Left lung (tissue), 14 donors: ENCODE measurements around the gene EFTUD2. TPM values are rescaled to one million over a fixed set of nuclear protein-coding genes. Genes with fewer than 3 reads are reported as not detected.
"Not testable (repeated sequence)": the region's sequence is repeated elsewhere in the genome, so short reads cannot be mapped to it uniquely, and the experiment has no call there.

ENCODE experiments used
- ATAC-seq: fragments of 200-7000 bp; cut with Tn5 transposase; one replicate; pipeline ENCODE4 v1.9.1; 2020; ENCODE audit warnings: moderate library complexity
- DNase-seq, 4 donors: peaks; one replicate each; pipeline ENCODE4 v3.0.0-alpha.2; 2013 to 2020
- H3K27ac ChIP-seq, 2 donors: fragments of 200-600 bp; sonication (generic) in 1 of 2; one replicate each; pipeline versions ENCODE4 v1.5.0 to v1.8.0; 2020 to 2021
- H3K27me3 ChIP-seq, 2 donors: fragments of 200-600 bp; sonication (generic) in 1 of 2; one replicate each; pipeline versions ENCODE4 v1.5.0 to v1.8.0; 2020 to 2021
- H3K36me3 ChIP-seq, 2 donors: fragments of 200-600 bp; sonication (generic) in 1 of 2; one replicate each; pipeline versions ENCODE4 v1.5.0 to v1.8.0; 2020 to 2021
- H3K4me1 ChIP-seq, 2 donors: fragments of 200-600 bp; one replicate each; pipeline ENCODE4 v1.8.0; 2021
- H3K4me3 ChIP-seq, 2 donors: fragments of 200-600 bp; sonication (generic) in 1 of 2; one replicate each; pipeline versions ENCODE4 v1.5.0 to v1.8.0; 2020 to 2021; ENCODE audit warnings: mild to moderate bottlenecking in 1 of 2
- H3K9me3 ChIP-seq, 2 donors: fragments of 200-600 bp; sonication (generic) in 1 of 2; one replicate each; pipeline versions ENCODE4 v1.5.0 to v1.8.0; 2020 to 2021
- intact Hi-C, 2 donors: fragments of 100-400 bp; cut with DNase I; formaldehyde crosslinking; loops; one replicate each; pipeline versions ENCODE4 v1.11.2 to v1.14.2; 2022
- long read RNA-seq, 12 donors: library from polyadenylated mRNA in 2 of 12; unstranded in 2 of 12; transcript quantifications; one replicate each; pipeline ENCODE4 v2.0.0 and lab custom pipeline, GENCODE V29; 2019 to 2026
- polyA plus RNA-seq, 6 donors: library from polyadenylated mRNA; unstranded; fragments of 120-200 nt; gene quantifications; one replicate each; pipeline ENCODE4 v1.2.1, GENCODE V29; 2013; ENCODE audit not compliant: insufficient read length in 6 of 6
- total RNA-seq, 2 donors: library from RNA; stranded (reverse); fragmentation: NEBNext Ultra II Directional; extraction: Animal tissue kit (Norgen Biotek cat#: 25700); gene quantifications; one replicate each; pipeline ENCODE4 v1.2.1, GENCODE V29; 2021
- TF ChIP-seq, protein P1 (sequence below), 2 donors: fragments of 200-600 bp; sonication (generic) in 1 of 2; IDR thresholded peaks; one replicate each; pipeline versions ENCODE4 v1.5.0 to v1.8.0; 2021; ENCODE audit warnings: antibody characterized with exemption in 2 of 2
- donor health status: DM: no; HTN: yes; CAD: no.
- donor health status: DM: no; HTN: no; CAD: no.

The EFTUD2 gene
- total RNA-seq (100 to 1,000 TPM in 1 of 2 donors, 10 to 100 TPM in 1; 83.4 to 112 TPM), polyA plus RNA-seq (100 to 1,000 TPM in 1 of 6 donors, 10 to 100 TPM in 5; 85.3 to 103 (median 95.1) TPM)
- long read RNA-seq, donor 1, full-length matches to known transcripts, result 3 of 45 reads
- long read RNA-seq, donor 1, partial matches to known transcripts, result 29 of 45 reads
- long read RNA-seq, donor 1, other reads (novel, unspliced or antisense), result 13 of 45 reads
- long read RNA-seq, donor 2, full-length matches to known transcripts, result 10 of 10 reads
- long read RNA-seq, donor 2, partial matches to known transcripts, result 0 of 10 reads
- long read RNA-seq, donor 2, other reads (novel, unspliced or antisense), result 0 of 10 reads
- long read RNA-seq, donor 3, full-length matches to known transcripts, result 7 of 7 reads
- long read RNA-seq, donor 3, partial matches to known transcripts, result 0 of 7 reads
- long read RNA-seq, donor 3, other reads (novel, unspliced or antisense), result 0 of 7 reads
- long read RNA-seq, donor 4, full-length matches to known transcripts, result 11 of 19 reads
- long read RNA-seq, donor 4, partial matches to known transcripts, result 7 of 19 reads
- long read RNA-seq, donor 4, other reads (novel, unspliced or antisense), result 1 of 19 reads
- long read RNA-seq, donor 5, full-length matches to known transcripts, result 6 of 6 reads
- long read RNA-seq, donor 5, partial matches to known transcripts, result 0 of 6 reads
- long read RNA-seq, donor 5, other reads (novel, unspliced or antisense), result 0 of 6 reads
- long read RNA-seq, donor 6, full-length matches to known transcripts, result 8 of 15 reads
- long read RNA-seq, donor 6, partial matches to known transcripts, result 7 of 15 reads
- long read RNA-seq, donor 6, other reads (novel, unspliced or antisense), result 0 of 15 reads
- long read RNA-seq, donor 7, full-length matches to known transcripts, result 5 of 5 reads
- long read RNA-seq, donor 7, partial matches to known transcripts, result 0 of 5 reads
- long read RNA-seq, donor 7, other reads (novel, unspliced or antisense), result 0 of 5 reads
- long read RNA-seq, donor 8, full-length matches to known transcripts, result 7 of 7 reads
- long read RNA-seq, donor 8, partial matches to known transcripts, result 0 of 7 reads
- long read RNA-seq, donor 8, other reads (novel, unspliced or antisense), result 0 of 7 reads
- long read RNA-seq, donor 9, result 0 reads
- long read RNA-seq, donor 10, full-length matches to known transcripts, result 12 of 19 reads
- long read RNA-seq, donor 10, partial matches to known transcripts, result 7 of 19 reads
- long read RNA-seq, donor 10, other reads (novel, unspliced or antisense), result 0 of 19 reads
- long read RNA-seq, donor 11, result 0 reads
- long read RNA-seq, donor 12, full-length matches to known transcripts, result 5 of 49 reads
- long read RNA-seq, donor 12, partial matches to known transcripts, result 15 of 49 reads
- long read RNA-seq, donor 12, other reads (novel, unspliced or antisense), result 29 of 49 reads

GRCh38 chr17:44899074-44899782, at the start of gene EFTUD2:
TSS of gene EFTUD2 (minus strand) at chr17:44899445. CDS start at chr17:44894521, 4,924 bp downstream.
- Histone ChIP-seq H3K4me3 (peak within 1 kb of the TSS; percentile 75 to 83), H3K4me1 (peaks cover 6 to 53% of the 10 kb centered on the region in 2 donors), H3K36me3 (peaks cover 0 to 17% of the 10 kb centered on the region in 2 donors), H3K27ac (peak within 1 kb of the TSS; percentile 95), H3K27me3 (no peaks in the 10 kb centered on the region), H3K9me3 (no peaks in the 10 kb centered on the region)
- DNase-seq (peak; percentile 93 to 97 (median 95)), ATAC-seq (peak; percentile 96)
- intact Hi-C loops, result no loop called here
- TF ChIP-seq, protein P1, sequence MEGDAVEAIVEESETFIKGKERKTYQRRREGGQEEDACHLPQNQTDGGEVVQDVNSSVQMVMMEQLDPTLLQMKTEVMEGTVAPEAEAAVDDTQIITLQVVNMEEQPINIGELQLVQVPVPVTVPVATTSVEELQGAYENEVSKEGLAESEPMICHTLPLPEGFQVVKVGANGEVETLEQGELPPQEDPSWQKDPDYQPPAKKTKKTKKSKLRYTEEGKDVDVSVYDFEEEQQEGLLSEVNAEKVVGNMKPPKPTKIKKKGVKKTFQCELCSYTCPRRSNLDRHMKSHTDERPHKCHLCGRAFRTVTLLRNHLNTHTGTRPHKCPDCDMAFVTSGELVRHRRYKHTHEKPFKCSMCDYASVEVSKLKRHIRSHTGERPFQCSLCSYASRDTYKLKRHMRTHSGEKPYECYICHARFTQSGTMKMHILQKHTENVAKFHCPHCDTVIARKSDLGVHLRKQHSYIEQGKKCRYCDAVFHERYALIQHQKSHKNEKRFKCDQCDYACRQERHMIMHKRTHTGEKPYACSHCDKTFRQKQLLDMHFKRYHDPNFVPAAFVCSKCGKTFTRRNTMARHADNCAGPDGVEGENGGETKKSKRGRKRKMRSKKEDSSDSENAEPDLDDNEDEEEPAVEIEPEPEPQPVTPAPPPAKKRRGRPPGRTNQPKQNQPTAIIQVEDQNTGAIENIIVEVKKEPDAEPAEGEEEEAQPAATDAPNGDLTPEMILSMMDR (IDR thresholded peaks at IDR 0.05), result peak in 1 of 2 donors; percentile 26

GRCh38 chr17:44948315-44948795, 49.1 kb upstream of the EFTUD2 start:
- intact Hi-C loops, result no loop called here
- DNase-seq, result no peak
- H3K4me3 ChIP-seq, result peak overlapping the region; percentile 55 to 69
- H3K27ac ChIP-seq, result peak overlapping the region in 1 of 2 donors; percentile 83
- peaks cover 5 to 22% of the 10 kb centered on the region in 2 donors for H3K4me1 ChIP-seq
- no peaks in the 10 kb centered on the region for H3K9me3 ChIP-seq
- TF ChIP-seq, protein P1 (IDR thresholded peaks at IDR 0.05), result no peak
- no peak for ATAC-seq
- no peaks in the 10 kb centered on the region for H3K27me3 ChIP-seq
- H3K36me3 ChIP-seq, result no peaks in the 10 kb centered on the region

- Histone ChIP-seq H3K27me3 (no peaks in the 10 kb centered on the region), H3K36me3 (no peaks in the 10 kb centered on the region), H3K27ac (peak within 1 kb of the TSS; percentile 69 to 83), H3K4me1 (peaks cover 5 to 22% of the 10 kb centered on the region in 2 donors), H3K4me3 (peak within 1 kb of the TSS; percentile 55 to 69), H3K9me3 (no peaks in the 10 kb centered on the region)
- peak; percentile 99 for ATAC-seq
- intact Hi-C loops, result no loop called here
- DNase-seq, result peak; percentile 85 to 94 (median 92)
- TF ChIP-seq, protein P1 (IDR thresholded peaks at IDR 0.05), result peak in 1 of 2 donors; percentile 9
These were observed 48.4 kb upstream of the EFTUD2 start, which contains the start of gene KIF18B for GRCh38 chr17:44947461-44948314. TSS of gene KIF18B (minus strand) at chr17:44947773. CDS start at chr17:44936344, 11,429 bp downstream.

DNA sequence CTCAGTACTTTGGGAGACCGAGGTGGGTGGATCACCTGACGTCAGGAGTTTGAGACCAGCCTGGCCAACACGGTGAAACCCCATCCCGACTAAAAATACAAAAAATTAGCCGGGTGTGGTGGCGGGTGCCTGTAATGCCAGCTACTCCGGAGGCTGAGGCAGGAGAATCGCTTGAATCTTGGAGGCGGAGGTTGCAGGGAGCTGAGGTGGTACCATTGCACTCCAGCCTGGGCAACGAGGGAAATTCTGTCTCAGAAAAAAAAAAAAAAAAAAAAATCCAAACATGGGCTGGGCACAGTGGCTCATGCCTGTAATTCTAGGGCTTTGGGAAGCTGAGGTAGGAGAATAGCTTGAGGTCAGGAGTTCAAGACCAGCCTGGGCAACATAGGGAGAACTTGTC, 46.4 kb upstream of the EFTUD2 start:
- ATAC-seq, H3K36me3 ChIP-seq, H3K9me3 ChIP-seq, H3K27me3 ChIP-seq, intact Hi-C loops, H3K4me3 ChIP-seq, H3K27ac ChIP-seq, DNase-seq: not testable (repeated sequence)
- H3K4me1 ChIP-seq, result peaks cover 5 to 22% of the 10 kb centered on the region in 2 donors
